Measurements from ENCODE around the gene UPK3A. TPM values are rescaled to one million over a fixed set of nuclear protein-coding genes. Genes with fewer than 3 reads are reported as not detected.

The UPK3A gene
- total and polyA plus RNA-seq, 10 of the 15 experiments (the other 5 are each of a cell fraction or from before 2014, with no cell fraction given): not detected

- TF ChIP-seq ZNF592 (IDR thresholded peaks at IDR 0.05) (no peak), NFYB (IDR thresholded peaks at IDR 0.05; ENCODE audit: insufficient read depth, low read depth, low read length) (no peak), DPF2 (IDR thresholded peaks at IDR 0.05) (no peak), RUNX3 (IDR thresholded peaks at IDR 0.05; ENCODE audit: low read length) (no peak)
Observed at GRCh38 chr22:45314054-45314721, 29.4 kb downstream of the UPK3A start (continued).

- 97% methylated on average over 6 of the region's 6 CpGs for WGBS (ENCODE audit: insufficient coverage, insufficient replicate concordance, low lambda C conversion rate, missing lambda C conversion rate)
- no peak for FAIRE-seq
- BruUV-seq (replicated peaks): no TSS peak
- Histone ChIP-seq H3K4me1 (ENCODE audit: control insufficient read depth, insufficient read depth, low read length) (peaks cover 33% of the 10 kb centered on the region), H3K9me3 (replicated peaks; ENCODE audit: control insufficient read depth, insufficient read depth, low read length) (no peaks in the 10 kb centered on the region), H3K9ac (ENCODE audit: control insufficient read depth, insufficient read depth, low read length) (no peak overlapping the region), H3K36me3 (ENCODE audit: control insufficient read depth in 2 of 2, insufficient read depth in 2 of 2, low read length in 1 of 2) (no peaks in the 10 kb centered on the region), H4K20me1 (ENCODE audit: control insufficient read depth, insufficient read depth) (peaks cover 3% of the 10 kb centered on the region; the same call in 1 of the 2 replicates), H3K4me2 (ENCODE audit: control insufficient read depth, insufficient read depth) (no peak overlapping the region), H3K79me2 (ENCODE audit: control insufficient read depth, insufficient read depth, low read length) (peaks cover 20% of the 10 kb centered on the region), H3K27ac (ENCODE audit: control insufficient read depth, insufficient read depth) (no peak overlapping the region), H3K27me3 (replicated peaks in 1 of 2; ENCODE audit: control insufficient read depth in 2 of 2, insufficient read depth in 2 of 2, low read length in 1 of 2) (no peaks in the 10 kb centered on the region), H2AFZ (ENCODE audit: control insufficient read depth, low read depth, low read length) (no peak overlapping the region), H3K4me3 (no peak overlapping the region)
- ATAC-seq: no peak
- intact Hi-C loops (cut with micrococcal nuclease; ENCODE audit: unreplicated experiment): loop anchor here (5.0 kb wide), 1 partner anchor 32 kb away; the partner anchor contains the start of gene UPK3A
- in situ Hi-C loops (cut with MboI): no loop called here
- ChIA-PET RAD21 (ENCODE audit: unreplicated experiment) (no interaction called here), POLR2A (no interaction called here), SMC1A (ENCODE audit: uncharacterized antibody, unreplicated experiment) (interaction anchor here (0.7 kb wide), 1 partner anchor 43 kb away, joined by 3 read pairs; no protein-coding TSS in a partner anchor), CTCF (no interaction called here)
- TF ChIP-seq ETV6 (conservative IDR thresholded peaks at IDR 0.05 in 1 of 2, IDR thresholded peaks at IDR 0.05 in 1 of 2; ENCODE audit: borderline replicate concordance in 1 of 2, low read depth in 1 of 2) (no peak), SREBF2 (IDR thresholded peaks at IDR 0.05; ENCODE audit: low read length) (no peak), CBX5 (IDR thresholded peaks at IDR 0.05; ENCODE audit: low read depth) (no peak), JUNB (IDR thresholded peaks at IDR 0.05) (no peak), SPI1 (IDR thresholded peaks at IDR 0.05; ENCODE audit: borderline replicate concordance, insufficient read depth, low read depth, low read length) (no peak), ZBED1 (IDR thresholded peaks at IDR 0.05; ENCODE audit: borderline replicate concordance) (no peak), NR2F1 (conservative IDR thresholded peaks at IDR 0.05) (no peak), RAD51 (IDR thresholded peaks at IDR 0.05) (no peak), RFX5 (IDR thresholded peaks at IDR 0.05; ENCODE audit: low read depth, low read length) (no peak), SUZ12 (IDR thresholded peaks at IDR 0.05; ENCODE audit: unreplicated experiment) (no peak), REST (IDR thresholded peaks at IDR 0.05; ENCODE audit: low read depth, low read length) (no peak), CBX3 (IDR thresholded peaks at IDR 0.05; ENCODE audit: borderline replicate concordance, low read depth) (no peak), HCFC1 (IDR thresholded peaks at IDR 0.05; ENCODE audit: low read length) (no peak)
- no peak for DNase-seq (ENCODE audit: low read depth, low spot score)
Observed at GRCh38 chr22:45314786-45315185, 30.0 kb downstream of the UPK3A start.
